Glutamatergic neuron (in vitro differentiated cells): ENCODE data around the gene CSNK1G2. TPM values are rescaled to one million over a fixed set of nuclear protein-coding genes. Genes with fewer than 3 reads are reported as not detected.

Experiments
- DNase-seq: peaks from one replicate; pipeline ENCODE4 v3.0.0; 2022
- H3K27ac Mint-ChIP-seq: one replicate; pipeline ENCODE4 v1.8.0; 2020; ENCODE audit warnings: mild to moderate bottlenecking, mixed read lengths, inconsistent platforms; ENCODE audit not compliant: unreplicated experiment
- H3K27me3 Mint-ChIP-seq: one replicate; pipeline ENCODE4 v1.8.0; 2020; ENCODE audit warnings: mild to moderate bottlenecking, moderate library complexity, mixed read lengths, inconsistent platforms; ENCODE audit not compliant: unreplicated experiment
- H3K36me3 Mint-ChIP-seq: one replicate; pipeline ENCODE4 v1.8.0; 2020; ENCODE audit warnings: mild to moderate bottlenecking, mixed read lengths, inconsistent platforms; ENCODE audit not compliant: unreplicated experiment
- H3K4me1 Mint-ChIP-seq: one replicate; pipeline ENCODE4 v1.8.0; 2020; ENCODE audit warnings: mild to moderate bottlenecking, low read depth, mixed read lengths, inconsistent platforms; ENCODE audit not compliant: unreplicated experiment
- H3K4me3 Mint-ChIP-seq: one replicate; pipeline ENCODE4 v1.8.0; 2020; ENCODE audit warnings: mild to moderate bottlenecking, mixed read lengths, inconsistent platforms; ENCODE audit not compliant: unreplicated experiment
- H3K9me3 Mint-ChIP-seq: one replicate; pipeline ENCODE4 v1.8.0; 2020; ENCODE audit warnings: mild to moderate bottlenecking, moderate library complexity, mixed read lengths, inconsistent platforms; ENCODE audit not compliant: unreplicated experiment
- CTCF ChIP-seq: fragments of 200-600 bp; sonication (generic); IDR thresholded peaks from one replicate; pipeline ENCODE4 v1.5.0; 2021; ENCODE audit not compliant: partially characterized antibody, unreplicated experiment
- total RNA-seq: library from RNA; stranded (reverse); fragmentation: NEBNext Ultra II Directional; extraction: Animal tissue kit (Norgen Biotek cat#: 25700); gene quantifications from one replicate; pipeline ENCODE4 v1.2.1, GENCODE V29; 2021; ENCODE audit not compliant: unreplicated experiment

CSNK1G2 gene
- total RNA-seq, 1 donor from 2014 or later = 104 TPM

- H3K9me3 Mint-ChIP-seq = no peaks in the 10 kb centered on the region
- H3K4me3 Mint-ChIP-seq = no peak overlapping the region
- H3K27ac Mint-ChIP-seq = no peak overlapping the region
- peaks cover 4% of the 10 kb centered on the region for H3K27me3 Mint-ChIP-seq
- peaks cover 4% of the 10 kb centered on the region for H3K4me1 Mint-ChIP-seq
- no peak for DNase-seq
- no peak for TF ChIP-seq CTCF
- H3K36me3 Mint-ChIP-seq = no peaks in the 10 kb centered on the region
Observed at GRCh38 chr19:1911995-1912394, 29.0 kb upstream of the CSNK1G2 start.

- Mint-ChIP-seq H3K4me1 (peaks cover 4% of the 10 kb centered on the region), H3K9me3 (no peaks in the 10 kb centered on the region), H3K27ac (no peak overlapping the region), H3K4me3 (no peak overlapping the region), H3K27me3 (peaks cover 4% of the 10 kb centered on the region), H3K36me3 (no peaks in the 10 kb centered on the region)
- DNase-seq = no peak
- no peak for TF ChIP-seq CTCF
Observed at GRCh38 chr19:1912760-1913505, 28.0 kb upstream of the CSNK1G2 start.

- H3K27ac Mint-ChIP-seq = no peak overlapping the region
Observed at GRCh38 chr19:1913781-1914577, 27.0 kb upstream of the CSNK1G2 start.

GRCh38 chr19:1914826-1915341, 26.1 kb upstream of the CSNK1G2 start:
- no peak overlapping the region for H3K4me3 Mint-ChIP-seq
- H3K36me3 Mint-ChIP-seq = no peaks in the 10 kb centered on the region
- no peak overlapping the region for H3K27ac Mint-ChIP-seq
- H3K27me3 Mint-ChIP-seq = peaks cover 4% of the 10 kb centered on the region
- no peak for DNase-seq
- TF ChIP-seq CTCF = no peak
- peaks cover 4% of the 10 kb centered on the region for H3K4me1 Mint-ChIP-seq
- no peaks in the 10 kb centered on the region for H3K9me3 Mint-ChIP-seq

More at GRCh38 chr19:1913781-1914577, 27.0 kb upstream of the CSNK1G2 start:
- peaks cover 4% of the 10 kb centered on the region for H3K4me1 Mint-ChIP-seq
- DNase-seq = no peak
- H3K27me3 Mint-ChIP-seq = peaks cover 4% of the 10 kb centered on the region
- H3K4me3 Mint-ChIP-seq = no peak overlapping the region
- H3K36me3 Mint-ChIP-seq = no peaks in the 10 kb centered on the region
- no peaks in the 10 kb centered on the region for H3K9me3 Mint-ChIP-seq
- no peak for TF ChIP-seq CTCF
